Activated naive CD8-positive, alpha-beta T cell treated with anti-CD3 and anti-CD28 coated beads, Interleukin-2, amount 50 U/mL, for 16 hours (primary cell): ENCODE results near the gene THOC1.

Experiments used
- DNase-seq: peaks from one replicate; pipeline ENCODE4 v3.0.0-alpha.2; 2020; ENCODE audit warnings: low read depth, low spot score

Gene THOC1

DNA sequence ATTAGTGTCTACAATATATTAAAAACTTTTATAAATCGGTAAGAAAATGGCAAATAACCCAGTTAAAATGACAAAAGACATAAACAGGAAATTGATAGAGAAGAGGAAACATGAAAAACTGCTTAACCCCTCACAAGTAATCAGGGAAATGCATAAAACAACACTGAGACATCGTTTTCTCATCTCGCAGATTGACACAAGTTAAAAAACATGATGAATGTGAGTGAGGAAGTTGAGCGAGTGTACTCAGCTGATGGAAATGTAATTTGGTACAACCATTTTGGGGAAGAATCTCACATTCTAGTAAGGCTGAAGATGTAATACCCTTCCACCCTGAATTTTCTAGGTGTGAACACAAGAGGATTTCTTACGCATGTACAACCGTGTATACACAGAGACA is 18.0 kb upstream of the THOC1 start:
- DNase-seq = no peak

DNA sequence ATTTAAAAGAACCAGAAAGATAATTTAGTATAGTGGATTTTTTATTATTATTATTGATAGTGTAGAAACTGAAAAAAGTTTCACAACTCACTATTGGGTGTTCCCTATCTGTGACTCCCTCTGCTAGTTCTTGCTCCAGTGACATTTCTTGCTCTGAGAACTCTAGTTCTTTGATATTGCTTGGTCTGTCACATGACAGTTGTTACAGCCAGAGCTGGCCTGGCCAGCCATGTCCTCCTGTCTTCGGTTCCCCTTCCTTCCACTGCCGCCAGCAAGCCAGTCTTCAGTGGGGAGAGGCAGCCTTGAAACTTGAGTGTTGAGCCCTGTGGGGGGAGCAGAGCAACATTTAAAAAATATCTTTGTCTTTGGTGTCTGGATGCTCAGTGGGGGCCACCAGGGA is 7.6 kb upstream of the THOC1 start:
- no peak for DNase-seq

DNA sequence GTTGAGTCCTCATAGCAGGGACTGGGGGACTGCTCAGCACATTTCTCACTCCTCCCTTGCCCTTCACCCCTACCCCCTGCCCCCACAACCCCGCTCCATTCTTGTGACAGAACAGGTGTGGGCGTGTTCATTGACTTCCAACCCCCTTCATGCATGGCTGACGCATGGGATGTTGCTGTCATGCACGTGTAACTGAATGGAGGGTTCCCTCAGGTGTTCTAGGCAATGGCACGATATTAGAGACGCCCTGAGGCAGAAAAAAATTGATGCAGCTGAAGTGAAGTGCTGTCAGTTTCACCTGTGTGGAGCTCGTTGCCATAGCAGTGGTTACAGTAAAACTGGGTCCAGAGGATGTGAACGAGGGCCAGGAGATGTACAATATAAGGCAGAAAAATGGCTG is 6.5 kb upstream of the THOC1 start:
- no peak for DNase-seq

DNA sequence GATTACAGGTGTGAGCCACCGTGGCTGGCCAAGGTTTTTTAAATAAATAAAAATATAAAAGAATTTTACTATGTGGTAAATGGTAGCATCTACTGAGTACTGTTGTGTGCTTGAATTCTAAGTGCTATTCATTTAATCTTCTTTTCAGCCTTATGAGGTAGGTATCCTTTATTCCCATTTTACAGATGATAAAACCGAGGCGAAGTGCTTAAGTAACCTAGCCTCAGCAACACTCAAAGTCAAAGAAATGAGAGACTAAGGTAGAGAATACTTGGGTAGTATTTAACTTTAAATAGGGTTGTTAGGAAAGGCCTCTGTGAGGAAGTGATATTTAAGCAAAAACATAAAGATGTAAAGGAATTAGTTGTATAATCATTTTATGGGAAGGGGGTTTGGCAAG is 5.7 kb upstream of the THOC1 start:
- no peak for DNase-seq

DNA sequence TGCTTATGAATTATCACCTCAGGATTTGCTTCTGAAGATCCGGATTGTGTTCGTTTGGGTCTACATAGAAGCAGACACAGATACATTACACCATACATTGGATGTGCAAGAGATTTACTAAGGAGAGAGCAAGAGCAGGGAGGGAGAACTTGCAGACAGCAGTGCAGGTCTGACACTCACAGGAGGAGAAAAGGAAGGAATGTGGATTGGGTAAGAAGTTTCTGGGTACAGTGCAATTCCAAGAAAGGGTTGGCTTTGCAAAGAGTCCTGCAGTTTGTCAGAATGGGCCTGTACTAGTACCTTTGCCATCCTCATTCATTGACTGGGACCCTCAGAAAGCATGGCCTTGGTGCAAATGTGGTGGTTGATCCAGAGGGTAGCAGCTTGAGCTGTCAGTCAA is 4.8 kb upstream of the THOC1 start:
- no peak for DNase-seq

DNA sequence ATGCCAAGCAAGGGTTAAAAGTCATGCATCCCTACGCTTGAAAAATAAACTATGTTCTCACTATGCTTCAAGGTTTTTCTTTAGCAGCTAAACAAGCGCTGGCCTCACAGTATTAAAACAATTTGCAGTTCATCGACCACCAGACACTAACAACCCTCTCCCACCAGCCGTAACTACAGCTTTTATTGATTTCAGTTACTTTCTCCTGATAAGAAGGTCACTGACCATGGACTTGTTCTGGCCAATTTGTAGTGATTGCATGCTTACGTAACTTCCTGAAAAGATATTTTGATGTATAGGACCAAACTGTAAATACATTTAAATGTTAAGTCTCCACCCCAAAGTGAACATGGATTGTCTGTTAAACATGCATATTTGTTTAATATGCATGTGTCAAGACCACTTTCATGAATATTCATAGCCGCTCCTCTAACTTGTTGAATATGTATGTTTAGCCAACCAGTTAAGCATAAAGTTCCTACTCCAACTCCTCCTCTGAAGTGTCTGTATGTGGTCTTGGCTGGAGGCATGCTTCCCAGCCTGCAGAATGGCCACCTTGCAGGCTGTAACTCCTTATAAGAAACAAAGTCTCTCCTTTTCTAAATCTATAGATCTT is 1.7 kb upstream of the THOC1 start:
- no peak for DNase-seq

DNA sequence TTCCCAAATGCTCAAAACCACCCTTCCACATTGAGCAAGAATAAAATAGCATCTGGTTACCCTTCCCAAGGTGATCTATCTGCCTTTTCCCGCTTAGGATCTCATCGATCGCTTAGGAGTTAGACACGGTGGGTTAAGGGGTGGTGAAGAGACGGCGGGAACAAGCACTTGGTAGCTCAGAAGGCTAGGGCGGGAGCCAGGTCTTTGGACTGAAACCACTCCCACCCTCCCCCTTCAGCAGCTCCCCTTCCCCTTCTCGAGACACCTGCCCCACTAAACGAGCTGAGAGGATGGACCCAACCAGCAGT is 513 bp downstream of the THOC1 start:
- no peak for DNase-seq

DNA sequence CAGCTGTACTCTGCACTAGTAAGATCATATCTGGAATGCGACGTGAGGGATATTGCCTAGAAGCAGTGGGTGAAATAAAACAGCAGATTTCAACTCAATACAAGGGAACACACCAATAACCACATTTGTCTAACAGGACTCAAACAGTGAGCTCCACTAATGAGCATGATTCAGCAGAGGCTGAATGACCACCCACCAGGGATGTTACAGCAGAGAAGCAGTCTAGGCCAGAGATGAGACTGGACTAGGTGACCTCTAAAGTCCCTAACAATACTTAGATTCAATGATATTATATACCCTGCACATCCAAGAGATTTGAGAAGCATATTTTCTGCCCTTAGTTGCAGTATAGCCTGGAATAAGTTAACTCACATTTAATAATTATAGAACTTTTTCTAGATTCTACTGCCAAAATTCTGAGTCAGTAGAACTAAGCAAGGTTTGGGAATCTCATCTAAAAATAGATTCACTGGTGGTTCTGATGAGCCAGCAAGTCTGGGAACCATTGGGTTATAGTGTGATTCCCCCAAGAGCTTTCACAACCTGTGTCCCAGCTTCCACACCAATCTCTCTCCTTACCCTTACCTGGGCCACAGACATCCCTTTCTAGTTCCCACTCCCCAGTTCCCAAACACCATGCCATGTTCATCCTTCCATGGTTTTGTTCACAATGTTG is 6.3 kb downstream of the THOC1 start:
- DNase-seq = no peak

DNA sequence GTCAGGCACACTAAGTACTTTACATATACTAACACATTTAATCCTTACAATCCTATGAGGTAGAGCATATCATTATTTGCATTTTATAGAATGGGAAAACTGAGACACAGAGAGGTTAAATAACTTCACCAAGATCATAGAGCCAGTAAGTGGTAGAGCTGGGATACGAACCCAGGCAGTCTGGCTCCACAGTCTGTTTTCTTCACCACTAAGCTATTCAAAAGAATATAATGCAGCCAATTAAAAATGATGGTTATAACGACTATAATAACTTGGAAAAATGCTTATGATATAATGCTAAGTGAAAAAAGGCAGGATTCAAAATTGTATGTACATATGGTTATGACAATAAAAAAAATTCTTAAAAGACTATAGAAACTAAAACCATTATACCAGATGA is 7.3 kb downstream of the THOC1 start:
- no peak for DNase-seq

DNA sequence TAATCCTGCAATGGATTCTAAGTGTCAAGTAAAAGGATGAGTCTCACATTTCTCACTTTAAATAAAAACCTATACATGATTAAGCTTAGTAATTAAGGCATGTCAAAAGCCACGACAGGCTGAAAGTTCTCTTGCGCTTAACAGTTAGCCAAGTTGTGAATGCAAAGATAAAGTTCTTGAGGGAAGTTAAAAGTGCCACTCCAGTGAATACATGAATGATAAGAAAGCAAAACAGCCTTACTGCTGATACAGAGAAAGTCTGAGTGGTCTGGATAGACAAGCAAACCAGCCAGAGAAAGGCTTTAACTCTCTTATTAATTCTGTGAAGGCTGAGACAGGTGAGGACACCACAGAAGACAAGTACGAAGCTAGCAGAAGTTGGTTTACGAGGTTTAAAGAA is 12.7 kb downstream of the THOC1 start:
- DNase-seq = no peak

DNA sequence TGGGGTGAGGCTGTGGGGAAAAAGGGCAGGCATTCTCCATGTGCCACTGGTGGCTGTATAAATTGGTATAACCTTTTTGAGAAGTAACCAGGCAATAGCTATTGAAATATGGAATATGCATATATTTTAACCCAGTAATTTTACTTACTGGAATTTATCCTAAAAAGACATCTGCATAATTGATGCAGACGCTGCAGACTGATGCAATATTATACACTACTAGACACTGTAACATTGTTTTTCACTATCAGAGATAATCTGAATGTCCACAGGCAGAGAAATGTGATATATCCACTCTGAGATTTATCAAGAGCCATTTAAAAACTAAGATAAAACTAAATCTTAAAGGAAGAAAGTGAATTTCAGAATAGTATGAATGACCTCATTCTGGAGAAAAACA is 14.7 kb downstream of the THOC1 start:
- no peak for DNase-seq

DNA sequence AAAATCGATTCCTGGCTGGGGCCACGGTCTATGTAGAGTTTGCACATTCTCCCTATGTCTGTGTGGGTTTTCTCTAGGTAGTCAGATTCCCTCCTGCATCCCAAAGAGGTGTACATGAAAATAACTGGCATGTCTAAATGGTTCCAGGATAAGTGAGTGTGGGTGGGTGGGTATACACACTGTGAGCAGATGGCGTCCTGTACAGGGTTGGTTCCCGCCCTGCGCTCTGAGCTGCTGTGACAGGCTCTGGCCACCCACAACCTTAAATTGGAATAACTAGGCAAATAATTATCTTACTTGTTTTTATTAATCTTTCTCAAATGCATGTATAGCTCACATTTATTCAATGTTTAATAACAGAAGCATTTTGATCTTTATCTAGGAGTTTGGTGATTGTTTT is 16.3 kb downstream of the THOC1 start:
- no peak for DNase-seq

DNA sequence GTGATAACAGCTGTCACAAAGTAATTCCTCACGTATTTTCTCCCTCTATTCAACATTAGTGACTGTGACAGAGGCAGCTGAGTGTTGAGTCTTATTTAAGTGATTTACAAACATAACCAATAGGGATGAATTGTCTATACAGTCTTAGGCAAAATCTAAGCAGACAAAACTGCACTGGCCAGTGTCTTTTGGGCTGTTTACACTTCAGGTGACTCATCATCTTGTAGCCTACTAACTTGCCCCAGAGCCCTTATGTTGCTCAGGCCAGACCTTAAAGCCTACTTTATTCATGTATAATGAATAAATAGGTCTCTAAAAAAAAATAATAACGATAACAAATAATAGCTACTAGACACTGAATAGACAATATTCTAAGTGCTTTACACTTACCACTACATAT is 17.2 kb downstream of the THOC1 start:
- DNase-seq = no peak

DNA sequence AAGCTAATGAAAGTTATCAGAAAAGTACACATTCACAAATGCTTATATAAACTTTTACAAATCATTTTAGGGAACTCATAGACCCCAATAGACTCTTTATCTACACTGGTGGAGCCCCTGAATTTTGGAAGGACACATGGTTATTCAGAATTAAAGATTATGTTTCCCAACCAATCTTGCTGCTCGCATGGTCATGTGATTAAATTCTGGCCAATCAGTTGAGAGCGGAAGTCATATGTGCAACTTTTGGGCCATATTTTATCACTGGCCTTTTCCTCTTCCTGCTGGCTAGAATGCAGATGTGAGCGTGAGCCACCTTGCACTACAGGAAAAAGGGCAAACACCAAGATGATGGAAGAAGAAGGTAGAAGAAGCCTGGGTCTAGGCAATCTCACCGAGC is 19.8 kb downstream of the THOC1 start:
- DNase-seq = no peak

DNA sequence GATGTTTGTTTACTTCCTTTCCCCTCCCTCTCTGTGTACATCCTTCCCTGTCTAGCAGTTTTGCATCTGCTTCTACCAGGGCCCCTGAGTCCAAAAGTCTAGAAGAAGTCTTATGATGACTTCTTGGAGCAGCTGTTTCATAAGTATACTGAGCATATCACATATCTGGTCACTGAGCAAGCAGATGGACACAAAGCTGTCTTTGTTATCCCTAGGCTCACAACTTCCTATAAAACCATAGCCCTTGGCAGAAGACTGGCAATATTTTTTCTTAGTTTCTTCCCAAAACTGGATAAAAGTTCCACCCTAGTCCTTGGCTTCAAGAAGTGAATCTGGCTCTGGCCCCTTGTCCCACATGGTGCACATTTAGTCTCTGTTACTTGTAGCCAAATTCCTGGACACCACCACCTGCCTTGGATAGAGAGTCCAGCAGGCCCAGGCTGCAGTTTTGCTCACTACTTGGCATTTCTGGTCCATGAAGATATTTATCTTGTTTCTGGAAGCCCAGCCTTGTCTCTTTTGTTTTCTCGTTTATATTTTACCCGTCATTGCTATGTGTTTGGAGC is 22.5 kb downstream of the THOC1 start:
- DNase-seq = no peak

DNA sequence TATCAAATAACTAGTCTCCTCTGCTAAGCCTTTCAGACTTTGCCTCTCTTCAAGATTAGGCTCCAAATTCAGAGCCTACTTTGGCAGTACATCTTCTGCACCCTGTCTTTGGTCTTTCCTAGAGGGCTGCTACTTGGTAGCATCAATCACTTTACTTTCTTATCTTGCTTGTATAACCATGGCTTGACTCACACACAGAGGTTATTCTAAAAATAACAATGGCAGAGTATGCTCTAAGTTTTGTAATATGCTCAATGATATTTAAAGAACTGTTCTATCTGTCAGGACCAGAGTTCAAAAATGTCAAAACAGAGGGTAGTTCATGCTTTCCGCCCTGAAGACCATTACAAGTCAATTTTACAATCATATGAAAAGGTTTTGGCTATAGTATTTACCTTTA is 27.7 kb downstream of the THOC1 start:
- no peak for DNase-seq

DNA sequence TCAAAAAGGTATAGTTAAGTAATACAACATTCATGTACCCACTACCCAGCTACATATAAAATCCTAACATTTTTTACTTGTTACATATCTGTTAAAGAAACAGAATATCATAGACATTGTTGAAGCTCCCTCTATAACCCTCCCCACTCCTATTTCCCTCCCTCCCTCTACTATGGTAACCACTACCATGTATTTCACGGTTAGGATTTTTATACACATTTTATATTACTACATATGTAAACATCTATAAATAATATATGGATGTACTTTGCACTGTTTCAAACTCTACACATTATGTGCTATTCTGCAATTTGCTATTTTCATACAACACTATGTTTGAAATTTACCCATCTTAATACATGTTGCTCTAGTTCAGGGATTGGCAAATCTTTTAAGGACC is 36.3 kb downstream of the THOC1 start:
- no peak for DNase-seq

DNA sequence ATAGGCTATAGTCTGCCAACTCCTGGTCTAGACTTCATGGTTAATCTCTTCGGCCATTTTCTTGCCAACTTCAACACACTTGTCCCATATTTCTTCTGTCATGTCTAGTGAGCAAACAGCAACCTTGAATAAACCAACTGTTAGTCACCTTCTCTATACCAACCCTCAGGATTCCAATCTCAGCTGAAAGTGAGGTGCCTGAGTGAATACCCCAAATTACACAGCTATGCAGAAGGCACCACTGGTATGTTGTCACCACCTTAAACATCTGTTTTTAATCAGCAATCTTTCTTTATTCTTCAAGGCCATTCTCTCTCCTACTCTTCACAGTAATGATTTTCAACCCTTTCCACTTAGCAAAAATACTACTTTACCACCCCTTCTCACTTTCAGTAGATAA is 39.3 kb downstream of the THOC1 start:
- no peak for DNase-seq

DNA sequence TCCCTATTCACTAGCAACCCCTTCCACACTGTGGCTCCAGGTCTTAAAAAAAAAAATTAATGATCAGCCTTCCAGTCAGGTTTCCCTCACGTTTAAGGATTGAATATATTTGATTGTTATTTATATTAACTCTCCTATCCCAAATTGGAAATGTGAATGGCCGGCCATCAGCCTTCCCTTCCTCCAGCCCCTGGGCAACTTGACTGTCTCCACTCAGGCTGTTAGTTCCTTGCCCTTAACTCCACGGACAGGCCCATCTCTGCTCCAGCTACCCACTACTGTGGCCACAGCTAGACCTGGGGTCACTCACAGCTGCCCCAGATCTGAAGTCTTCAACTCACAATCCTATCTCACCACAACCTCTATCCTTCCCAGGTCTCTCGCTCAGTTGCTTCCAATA is 39.9 kb downstream of the THOC1 start:
- no peak for DNase-seq

DNA sequence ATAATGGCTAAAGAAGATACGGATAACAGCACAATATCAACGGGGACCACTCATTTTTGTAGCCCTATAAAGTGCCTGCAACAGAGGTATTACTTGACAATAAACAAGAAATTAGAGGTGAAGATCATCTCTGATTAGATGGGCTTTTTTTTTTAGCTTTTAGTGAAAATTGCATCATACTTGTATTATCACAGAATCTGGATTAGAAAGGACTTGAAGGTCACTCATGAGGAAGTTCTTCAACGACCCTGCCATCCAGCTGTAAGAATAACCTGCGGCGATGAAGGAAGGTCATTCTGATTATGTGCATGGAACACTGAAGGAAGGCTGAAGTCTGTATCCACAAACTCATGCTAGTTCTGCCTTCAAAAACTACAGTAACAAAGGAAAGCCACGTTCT is 40.5 kb downstream of the THOC1 start:
- DNase-seq = no peak

DNA sequence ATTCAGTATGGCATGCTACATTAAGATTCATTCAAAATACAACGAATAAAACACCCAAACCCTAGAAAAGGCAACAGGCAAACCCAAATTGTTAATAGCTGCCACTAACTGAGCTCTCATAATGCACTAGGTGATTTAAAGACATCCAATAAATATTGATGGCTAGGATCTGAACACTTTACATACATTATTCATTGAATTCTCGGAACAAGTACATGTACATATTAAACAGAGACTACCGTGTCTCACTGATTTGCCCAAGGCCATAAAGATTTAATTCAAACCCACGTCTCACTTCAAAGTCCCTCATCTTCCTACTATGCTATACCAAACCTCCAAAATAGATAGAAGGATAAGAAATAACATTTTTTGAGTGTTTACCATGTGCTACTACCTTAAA is 42.1 kb downstream of the THOC1 start:
- no peak for DNase-seq

DNA sequence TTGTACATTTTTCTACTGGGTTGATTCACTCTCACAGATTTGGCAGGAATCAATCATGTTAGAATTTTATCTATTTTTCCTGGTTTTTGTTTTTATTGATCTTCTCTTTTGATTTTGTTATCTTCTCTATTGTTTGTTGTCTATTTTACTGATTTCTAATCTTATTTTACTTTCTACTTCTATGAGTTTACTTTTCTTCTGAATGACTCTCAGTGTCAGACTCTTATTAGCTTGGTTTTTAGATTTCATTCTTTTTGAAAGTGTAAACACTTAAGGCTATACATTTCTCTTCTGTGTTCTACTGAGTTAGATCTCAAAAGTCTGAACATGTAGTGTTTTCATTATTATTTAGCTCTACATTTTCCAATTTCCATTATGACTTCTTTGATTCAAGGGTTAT is 47.1 kb downstream of the THOC1 start:
- no peak for DNase-seq

DNA sequence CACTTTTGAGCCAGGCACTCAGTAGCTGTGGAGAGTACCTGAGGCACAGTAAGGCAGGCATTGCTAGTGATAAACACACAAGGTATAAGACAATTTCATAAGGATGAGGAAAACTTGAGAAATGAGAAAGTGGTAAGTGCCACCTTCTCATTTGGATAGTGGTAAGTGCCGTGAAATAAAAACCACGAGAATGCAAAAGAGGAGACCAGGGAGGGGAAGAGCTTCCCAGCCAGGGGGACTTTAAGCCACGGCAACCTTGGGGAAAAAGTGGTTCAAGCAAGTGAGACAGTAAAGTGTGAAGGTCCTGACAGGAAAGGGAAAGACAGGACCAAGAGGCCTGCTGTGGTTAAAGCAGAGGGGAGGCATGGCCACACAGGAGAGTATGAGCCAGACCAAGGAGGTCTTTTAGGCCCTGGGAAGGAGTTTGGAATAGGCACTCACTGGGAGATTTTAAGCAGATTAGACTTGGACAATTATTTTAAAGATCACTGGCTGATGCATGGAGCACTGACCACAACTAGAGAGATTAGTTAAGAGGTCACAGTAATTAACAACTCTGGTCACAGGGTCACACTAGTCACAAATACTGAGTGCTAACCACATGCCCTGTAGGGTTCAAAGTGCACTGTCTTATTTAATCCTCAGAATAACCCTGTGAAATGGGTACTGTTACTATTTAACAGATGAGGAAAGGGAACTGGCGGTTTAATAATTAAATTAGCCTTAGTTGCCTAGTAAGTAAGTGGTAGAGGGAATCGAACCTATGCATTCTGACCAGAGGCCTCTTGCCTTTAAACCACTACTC is 50.1 kb downstream of the THOC1 start:
- no peak for DNase-seq
